Measurements from ENCODE around the gene SLC8A1.

The SLC8A1 gene

GRCh38 chr2:40098786-40099470 lies 353.0 kb downstream of the SLC8A1 start:
- intact Hi-C loops (cut with DNase I; ENCODE audit: low total_unique reads), result no loop called here
- no peak for DNase-seq
- H3K27me3 ChIP-seq, result no peaks in the 10 kb centered on the region
- H3K4me3 ChIP-seq, result no peak overlapping the region
- no peak for TF ChIP-seq CTCF (IDR thresholded peaks at IDR 0.05)
- no peaks in the 10 kb centered on the region for H3K36me3 ChIP-seq
- no peaks in the 10 kb centered on the region for H3K9me3 ChIP-seq
- peaks cover 0 to 46% (median 20%) of the 10 kb centered on the region in 4 donors for H3K4me1 ChIP-seq
- H3K27ac ChIP-seq, result no peak overlapping the region

DNA sequence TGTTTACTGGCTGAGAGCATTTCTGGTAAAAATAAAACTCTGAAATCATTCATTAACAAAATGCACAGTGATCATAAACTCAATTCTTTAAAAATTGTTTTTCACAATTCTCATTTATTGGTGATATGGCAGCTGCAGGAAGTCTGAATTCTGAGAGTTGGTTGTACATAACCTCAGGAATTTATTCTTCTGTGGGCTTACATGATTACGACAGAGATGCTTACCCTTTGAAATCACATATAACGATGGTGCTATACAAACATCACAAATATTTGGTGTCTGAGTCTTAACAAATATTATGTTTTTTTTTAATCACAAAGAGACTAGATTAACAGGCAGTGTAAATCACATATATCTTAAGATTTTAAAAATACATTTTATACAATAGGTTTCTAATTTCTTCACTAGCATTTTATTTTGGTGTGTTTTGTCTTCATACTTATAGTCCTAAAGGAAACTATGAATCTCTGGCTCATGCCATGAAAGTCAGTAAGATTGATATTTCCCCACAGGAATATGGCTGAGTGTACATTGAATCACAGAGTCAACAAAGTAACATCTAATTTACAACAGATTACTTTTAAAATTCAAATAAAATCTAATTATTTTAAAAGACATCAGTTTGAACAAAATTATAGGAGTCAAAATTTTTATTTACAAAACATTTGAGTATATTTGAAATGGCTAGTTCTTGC lies 354.1 kb downstream of the SLC8A1 start:
- intact Hi-C loops (cut with DNase I; ENCODE audit: low total_unique reads), result no loop called here
- H3K36me3 ChIP-seq, result no peaks in the 10 kb centered on the region
- no peaks in the 10 kb centered on the region for H3K27me3 ChIP-seq
- H3K27ac ChIP-seq, result no peak overlapping the region
- no peaks in the 10 kb centered on the region for H3K9me3 ChIP-seq
- peaks cover 0 to 46% (median 15%) of the 10 kb centered on the region in 4 donors for H3K4me1 ChIP-seq
- no peak for TF ChIP-seq CTCF (IDR thresholded peaks at IDR 0.05)
- no peak for DNase-seq
- H3K4me3 ChIP-seq, result no peak overlapping the region

DNA sequence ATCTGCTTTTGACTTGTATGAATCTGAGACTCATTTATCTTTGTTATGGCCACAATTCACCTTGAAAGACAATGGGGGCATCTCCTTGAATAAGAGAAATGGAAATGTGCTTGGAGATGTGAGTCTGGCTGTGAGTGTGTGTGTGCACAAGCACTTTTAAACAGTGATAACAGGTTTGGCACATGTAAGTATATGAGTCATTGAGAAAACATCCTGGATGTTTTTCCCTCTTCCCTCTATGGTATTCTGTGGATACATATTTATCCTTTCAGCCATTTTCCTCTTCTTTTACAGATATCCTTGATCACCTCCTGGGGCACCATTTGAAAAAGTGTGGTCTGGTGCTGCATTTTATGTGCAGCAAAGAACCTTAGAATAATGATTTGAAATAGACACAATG lies 355.5 kb downstream of the SLC8A1 start:
- no peak for TF ChIP-seq CTCF (IDR thresholded peaks at IDR 0.05)
- no peaks in the 10 kb centered on the region for H3K36me3 ChIP-seq
- H3K27me3 ChIP-seq, result no peaks in the 10 kb centered on the region
- DNase-seq, result no peak
- no peaks in the 10 kb centered on the region for H3K9me3 ChIP-seq
- intact Hi-C loops (cut with DNase I; ENCODE audit: low total_unique reads), result no loop called here
- peaks cover 0 to 37% (median 14%) of the 10 kb centered on the region in 4 donors for H3K4me1 ChIP-seq
- no peak overlapping the region for H3K27ac ChIP-seq
- H3K4me3 ChIP-seq, result no peak overlapping the region

GRCh38 chr2:40095000-40095399 lies 356.9 kb downstream of the SLC8A1 start:
- Histone ChIP-seq H3K4me3 (no peak overlapping the region), H3K27me3 (no peaks in the 10 kb centered on the region), H3K9me3 (no peaks in the 10 kb centered on the region), H3K4me1 (peaks cover 0 to 30% (median 14%) of the 10 kb centered on the region in 4 donors), H3K36me3 (no peaks in the 10 kb centered on the region), H3K27ac (peak overlapping the region in 1 of 2 donors; percentile 27)
- no peak for DNase-seq
- intact Hi-C loops (cut with DNase I; ENCODE audit: low total_unique reads), result no loop called here
- TF ChIP-seq CTCF (IDR thresholded peaks at IDR 0.05), result no peak

GRCh38 chr2:40094451-40094850 lies 357.4 kb downstream of the SLC8A1 start:
- Histone ChIP-seq H3K4me1 (peaks cover 0 to 30% (median 14%) of the 10 kb centered on the region in 4 donors), H3K4me3 (no peak overlapping the region), H3K27me3 (no peaks in the 10 kb centered on the region), H3K9me3 (no peaks in the 10 kb centered on the region), H3K27ac (peak overlapping the region in 1 of 2 donors; percentile 27), H3K36me3 (no peaks in the 10 kb centered on the region)
- no peak for TF ChIP-seq CTCF (IDR thresholded peaks at IDR 0.05)
- intact Hi-C loops (cut with DNase I; ENCODE audit: low total_unique reads), result no loop called here
- DNase-seq, result no peak
